ENCODE data around the gene SIGLEC5. TPM values are rescaled to one million over a fixed set of nuclear protein-coding genes. Genes with fewer than 3 reads are reported as not detected.
"Not testable (repeated sequence)": the region's sequence is repeated elsewhere in the genome, so short reads cannot be mapped to it uniquely, and the experiment has no call there.

Gene SIGLEC5, protein sequence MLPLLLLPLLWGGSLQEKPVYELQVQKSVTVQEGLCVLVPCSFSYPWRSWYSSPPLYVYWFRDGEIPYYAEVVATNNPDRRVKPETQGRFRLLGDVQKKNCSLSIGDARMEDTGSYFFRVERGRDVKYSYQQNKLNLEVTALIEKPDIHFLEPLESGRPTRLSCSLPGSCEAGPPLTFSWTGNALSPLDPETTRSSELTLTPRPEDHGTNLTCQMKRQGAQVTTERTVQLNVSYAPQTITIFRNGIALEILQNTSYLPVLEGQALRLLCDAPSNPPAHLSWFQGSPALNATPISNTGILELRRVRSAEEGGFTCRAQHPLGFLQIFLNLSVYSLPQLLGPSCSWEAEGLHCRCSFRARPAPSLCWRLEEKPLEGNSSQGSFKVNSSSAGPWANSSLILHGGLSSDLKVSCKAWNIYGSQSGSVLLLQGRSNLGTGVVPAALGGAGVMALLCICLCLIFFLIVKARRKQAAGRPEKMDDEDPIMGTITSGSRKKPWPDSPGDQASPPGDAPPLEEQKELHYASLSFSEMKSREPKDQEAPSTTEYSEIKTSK
- 0.74 TPM in 1 of 2 replicates, not detected in the other for total RNA-seq (2014; rRNA removed; shearing (Covaris generic))

DNA sequence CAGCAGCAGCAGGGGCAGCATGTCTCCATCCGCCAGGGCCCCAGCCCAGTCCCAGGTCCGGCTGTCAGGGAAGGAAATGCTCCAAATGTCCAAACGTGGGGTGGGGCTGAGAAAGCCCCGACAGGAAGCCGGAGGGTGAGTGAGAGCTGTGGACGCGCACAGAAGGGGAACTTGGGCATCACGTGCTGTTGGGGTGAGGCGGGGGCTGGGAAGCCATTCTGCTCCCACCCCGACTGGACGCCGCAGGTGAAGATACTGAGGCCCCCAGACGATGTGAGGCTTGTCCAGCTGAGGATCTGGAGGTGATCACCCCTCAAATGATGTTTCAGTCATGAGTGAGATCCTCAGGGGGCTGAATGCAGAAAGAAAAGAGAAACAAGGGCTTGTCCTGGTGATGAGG is at the start of gene SIGLEC5:
TSS of gene SIGLEC5 (minus strand) at position 87 of the 400 bp plus-strand sequence. CDS start at position 21, 66 bp downstream.
- not testable (repeated sequence) for DNase-seq (ENCODE audit: low read depth)

DNA sequence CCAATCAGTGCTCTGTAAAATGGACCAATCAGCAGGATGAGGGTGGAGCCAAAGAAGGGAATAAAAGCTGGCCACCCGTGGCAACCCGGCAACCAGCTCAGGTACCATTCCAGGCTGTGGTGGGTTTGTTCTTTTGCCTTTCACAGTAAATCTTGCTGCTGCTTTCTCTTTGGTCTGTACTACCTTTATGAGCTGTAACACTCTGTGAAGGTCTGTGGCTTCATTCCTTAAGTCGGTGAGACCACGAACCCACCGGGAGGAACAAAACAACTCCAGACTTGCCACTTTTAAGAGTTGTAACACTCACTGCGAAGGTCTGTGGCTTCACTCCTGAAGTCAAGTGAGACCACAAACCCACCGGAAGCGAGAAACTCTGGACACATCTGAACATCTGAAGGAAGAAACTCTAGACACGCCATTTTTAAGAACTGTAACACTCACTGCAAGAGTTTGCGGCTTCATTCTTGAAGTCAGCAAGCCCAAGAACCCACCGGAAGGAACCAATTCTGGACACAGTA is 46.4 kb upstream of the SIGLEC5 start:
- no peak for DNase-seq (ENCODE audit: low read depth)

DNA sequence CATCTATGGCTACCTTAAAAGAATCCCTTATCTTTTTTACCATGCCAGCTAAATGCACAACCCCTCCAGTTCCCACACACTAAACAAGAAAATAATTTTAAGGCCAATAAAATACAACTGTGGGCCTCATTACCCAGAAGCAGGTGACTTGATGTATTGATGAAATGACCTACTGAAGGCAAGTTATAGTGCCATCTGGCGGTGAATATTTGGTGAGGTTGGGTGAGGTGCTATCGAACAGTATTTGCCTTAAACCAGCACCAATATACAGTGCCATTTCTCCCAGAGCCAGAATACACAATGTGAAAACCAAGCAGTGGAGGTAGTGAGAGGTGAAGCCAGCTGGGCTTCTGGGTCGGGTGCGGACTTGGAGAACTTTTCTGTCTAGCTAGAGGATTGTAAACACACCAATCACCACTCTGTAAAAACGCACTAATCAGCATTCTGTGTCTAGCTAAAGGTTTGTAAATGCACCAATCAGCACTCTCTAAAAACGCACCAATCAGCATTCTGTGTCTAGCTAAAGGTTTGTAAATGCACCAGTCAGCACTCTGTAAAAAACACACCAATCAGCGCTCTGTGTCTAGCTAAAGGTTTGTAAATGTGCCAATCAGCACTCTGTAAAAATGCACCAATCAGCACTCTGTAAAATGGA is 45.8 kb upstream of the SIGLEC5 start:
- peak; percentile 25 for DNase-seq (ENCODE audit: low read depth)

DNA sequence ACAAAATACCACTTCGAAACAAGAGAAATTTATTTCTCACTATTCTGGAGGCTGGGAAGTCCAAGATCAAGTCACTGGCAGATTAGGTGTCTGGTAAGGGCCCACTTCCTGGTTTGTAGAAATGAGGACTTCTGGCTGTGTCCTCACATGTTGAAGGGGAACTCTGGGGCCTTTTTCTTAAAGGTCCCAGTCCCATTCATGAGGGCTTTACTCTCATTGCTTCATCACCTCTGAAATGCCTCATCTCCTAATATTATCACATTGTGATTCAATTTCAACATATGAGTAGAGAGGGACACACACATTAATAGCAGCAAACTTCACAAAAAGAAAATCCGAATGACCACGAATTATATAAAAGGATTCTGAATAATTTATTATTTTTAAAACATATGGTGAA is 38.0 kb upstream of the SIGLEC5 start:
- no peak for DNase-seq (ENCODE audit: low read depth)

DNA sequence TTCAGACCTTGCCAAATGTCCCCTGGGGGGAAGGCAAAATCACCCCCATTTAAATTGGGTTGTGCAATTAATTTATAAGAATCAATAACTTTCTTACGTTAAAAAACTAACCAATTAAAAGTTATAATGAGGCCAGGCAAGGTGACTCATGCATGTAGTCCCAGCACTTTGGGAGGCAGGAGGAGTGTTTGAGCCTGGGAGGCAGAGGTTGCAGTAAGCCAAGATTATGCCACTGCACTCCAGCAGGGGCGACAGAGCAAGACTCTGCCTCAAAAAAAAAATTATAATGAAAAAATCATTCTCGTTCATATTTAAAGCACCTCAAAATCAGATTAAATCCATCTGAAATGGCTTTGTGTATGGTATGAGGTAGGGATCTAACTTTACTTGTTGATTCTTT is 34.8 kb upstream of the SIGLEC5 start:
- DNase-seq (ENCODE audit: low read depth), result peak; percentile 58

DNA sequence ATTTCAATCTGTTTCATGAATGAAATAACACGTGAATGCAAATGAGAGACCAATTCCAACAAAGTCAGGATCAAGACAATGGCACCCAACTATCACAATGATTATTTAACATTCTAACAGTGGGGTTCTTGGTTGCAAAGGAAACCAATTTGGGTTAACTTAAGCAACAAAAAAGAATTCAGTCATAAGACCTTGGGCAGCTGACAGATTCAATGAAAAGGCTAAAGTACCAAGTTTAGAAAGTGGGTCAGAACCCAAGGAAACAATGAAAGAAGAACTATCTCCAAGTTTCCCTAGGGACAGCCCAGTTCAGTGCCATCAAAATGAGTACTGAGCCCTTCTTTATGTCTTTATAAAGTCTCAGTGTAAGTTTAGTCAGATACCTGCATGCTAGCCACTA is 33.9 kb upstream of the SIGLEC5 start:
- no peak for DNase-seq (ENCODE audit: low read depth)

DNA sequence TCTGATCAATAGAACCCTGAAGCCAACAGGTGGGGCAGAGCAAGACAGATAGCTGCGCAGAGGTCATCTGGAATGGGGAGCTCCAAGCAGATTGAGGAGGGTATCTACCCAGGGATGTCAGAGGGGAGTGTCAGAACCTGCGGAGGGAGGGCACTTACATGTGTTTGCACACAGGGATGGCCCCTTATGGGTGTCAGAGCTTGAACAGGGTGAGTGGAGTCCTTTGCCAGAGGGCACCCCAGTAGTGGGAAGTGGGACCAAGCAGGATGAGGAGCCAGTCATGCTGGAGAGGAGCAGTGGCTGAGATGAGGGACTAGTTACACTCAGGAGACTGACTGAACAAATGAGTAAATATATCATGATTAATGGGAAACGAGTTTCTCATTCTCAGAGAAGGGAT is 33.4 kb upstream of the SIGLEC5 start:
- no peak for DNase-seq (ENCODE audit: low read depth)

DNA sequence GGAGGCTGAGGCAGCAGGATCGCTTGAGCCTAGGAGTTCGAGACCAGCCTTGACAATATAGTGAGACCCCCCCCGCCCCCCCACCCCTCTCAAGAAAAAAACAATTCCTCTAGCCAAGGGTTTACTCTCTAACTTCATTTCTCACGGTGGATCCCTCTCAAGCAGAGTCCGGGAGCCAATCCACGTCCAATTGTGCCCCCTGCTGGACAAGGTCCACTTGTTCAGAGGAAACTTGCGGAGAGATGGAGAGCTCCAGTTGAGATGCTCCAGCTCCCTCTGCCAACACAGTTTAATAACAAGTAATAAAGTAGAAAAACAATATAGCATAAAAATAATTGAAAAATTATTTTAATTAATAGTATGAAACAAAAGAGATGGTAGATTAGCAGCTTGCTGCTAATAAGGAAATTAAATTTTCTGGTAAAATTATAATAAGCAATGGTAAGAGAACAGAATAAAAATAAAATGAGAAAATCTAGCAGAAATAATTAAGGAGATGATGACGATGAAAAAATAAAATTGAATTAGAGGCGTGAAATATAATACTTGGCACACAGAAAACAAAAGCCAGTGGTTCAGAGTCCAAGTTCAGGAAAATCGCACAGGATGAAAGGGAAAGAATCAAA is 30.9 kb upstream of the SIGLEC5 start:
- peak; percentile 80 for DNase-seq (ENCODE audit: low read depth)

DNA sequence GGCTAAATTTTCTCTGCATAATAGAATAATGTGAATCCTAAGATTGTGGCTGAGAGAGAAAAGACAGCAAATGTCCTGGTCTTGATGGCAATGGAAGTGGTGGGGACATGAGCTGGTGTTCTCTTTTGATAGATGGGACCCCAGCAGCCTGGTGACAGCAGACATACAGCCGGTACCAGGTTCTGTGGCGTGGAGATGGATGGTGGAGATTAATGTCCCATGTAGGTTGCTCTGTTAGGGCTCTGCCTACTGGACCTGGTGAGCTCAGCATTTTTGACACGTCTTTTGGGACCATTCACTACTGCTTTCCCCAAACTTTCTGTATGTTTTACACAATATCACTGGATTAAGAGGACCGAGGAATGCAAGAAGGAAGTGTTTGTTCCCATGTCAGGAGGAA is 24.6 kb upstream of the SIGLEC5 start:
- DNase-seq (ENCODE audit: low read depth), result peak; percentile 19

DNA sequence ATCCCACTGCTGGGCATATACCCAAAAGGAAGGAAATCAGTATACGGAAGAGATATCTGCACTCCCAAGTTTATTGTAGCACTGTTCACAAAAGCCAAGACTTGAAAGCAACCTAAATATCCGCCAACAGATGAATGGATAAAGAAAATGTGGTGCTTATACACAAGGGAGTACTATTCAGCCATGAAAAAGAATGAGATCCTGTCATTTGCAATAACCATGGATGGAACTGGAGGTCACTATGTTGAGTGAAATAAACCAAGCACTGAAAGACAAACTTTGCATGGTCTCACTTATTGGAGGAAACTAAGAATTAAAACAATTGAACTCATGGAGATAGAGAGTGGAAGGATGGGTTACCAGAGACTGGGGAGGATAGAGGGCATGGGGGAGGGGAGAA is 23.0 kb upstream of the SIGLEC5 start:
- DNase-seq (ENCODE audit: low read depth), result no peak

DNA sequence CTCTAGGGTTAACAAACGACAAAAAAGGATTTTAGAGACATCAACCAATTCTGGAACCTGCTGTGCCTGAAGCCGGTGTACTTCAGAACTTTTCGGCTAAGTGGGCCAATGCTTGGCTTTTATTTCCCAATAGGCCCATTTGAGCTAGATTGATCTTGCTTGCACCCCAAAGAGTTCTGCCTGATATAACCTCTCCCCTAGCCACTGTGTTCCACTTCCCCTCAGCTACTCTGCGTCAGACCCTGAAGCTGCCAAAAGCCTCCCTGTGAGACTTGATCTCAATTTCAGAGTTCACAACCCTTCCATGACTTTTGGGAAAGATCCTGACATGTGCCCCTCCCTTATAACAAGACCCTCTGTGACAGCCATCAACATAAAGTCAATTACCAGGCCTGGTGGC is 22.1 kb upstream of the SIGLEC5 start:
- no peak for DNase-seq (ENCODE audit: low read depth)

DNA sequence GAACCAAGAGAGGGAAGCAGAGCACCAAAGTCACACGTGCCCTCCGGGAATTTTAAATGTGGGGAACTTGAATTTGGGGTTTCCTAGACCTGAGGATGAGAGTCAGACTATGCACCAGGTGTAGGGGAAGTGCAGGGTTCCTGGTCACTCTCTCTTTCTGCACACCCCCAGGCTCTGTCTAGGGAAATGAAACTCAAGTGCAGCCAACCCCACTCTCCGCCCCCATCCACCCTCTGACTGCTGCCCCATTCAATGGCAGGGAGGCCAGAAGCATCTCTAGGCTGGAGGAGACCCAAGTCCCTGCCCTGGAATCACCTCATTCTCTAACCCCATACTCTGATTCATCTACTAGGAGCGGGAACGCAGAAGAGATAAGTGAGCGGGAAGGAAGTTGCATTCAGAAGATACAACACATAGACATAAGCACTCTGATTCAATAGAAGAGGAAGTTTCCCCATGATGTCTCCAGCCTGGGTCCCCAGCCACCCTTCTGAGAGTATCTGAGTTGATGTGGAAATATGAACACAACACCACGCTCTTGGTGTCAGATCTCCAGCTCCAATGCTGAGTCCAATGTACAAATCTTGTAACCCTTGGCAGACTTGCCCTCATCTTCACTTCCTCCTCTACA is 21.1 kb upstream of the SIGLEC5 start:
- DNase-seq (ENCODE audit: low read depth), result no peak

DNA sequence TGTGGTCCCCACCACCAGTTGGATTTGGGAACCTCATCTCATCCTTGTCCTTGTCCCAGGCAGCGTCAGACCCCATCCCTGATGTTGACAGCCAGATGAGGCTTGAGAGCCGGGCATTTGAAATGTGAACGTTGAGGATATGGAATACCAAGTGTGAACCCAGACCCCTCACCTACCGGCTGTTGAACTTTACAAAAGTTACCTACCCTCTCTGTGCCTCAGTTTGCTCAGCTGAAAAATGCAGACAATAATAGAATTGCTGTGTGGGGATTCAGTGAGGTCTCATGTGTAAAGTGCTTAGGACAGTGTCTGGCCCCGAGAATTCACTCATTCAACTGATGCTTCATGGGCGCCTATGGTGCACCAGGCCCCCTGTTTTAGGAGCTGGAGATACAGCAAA is 17.1 kb upstream of the SIGLEC5 start:
- no peak for DNase-seq (ENCODE audit: low read depth)

DNA sequence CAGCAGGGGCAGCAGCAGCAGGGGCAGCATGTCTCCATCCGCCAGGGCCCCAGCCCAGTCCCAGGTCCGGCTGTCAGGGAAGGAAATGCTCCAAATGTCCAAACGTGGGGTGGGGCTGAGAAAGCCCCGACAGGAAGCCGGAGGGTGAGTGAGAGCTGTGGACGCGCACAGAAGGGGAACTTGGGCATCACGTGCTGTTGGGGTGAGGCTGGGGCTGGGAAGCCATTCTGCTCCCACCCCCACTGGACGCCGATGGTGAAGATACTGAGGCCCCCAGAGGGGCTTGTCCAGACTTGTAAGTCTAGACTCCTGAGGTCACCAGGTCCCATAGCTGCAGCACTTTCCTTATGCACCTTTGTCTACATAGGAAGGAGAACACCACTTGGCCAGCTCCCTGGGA is 16.5 kb upstream of the SIGLEC5 start, which contains the start of gene SIGLEC14:
TSS of gene SIGLEC14 (minus strand) at position 96 of the 400 bp plus-strand sequence. CDS start at position 30, 66 bp downstream.
- not testable (repeated sequence) for DNase-seq (ENCODE audit: low read depth)

DNA sequence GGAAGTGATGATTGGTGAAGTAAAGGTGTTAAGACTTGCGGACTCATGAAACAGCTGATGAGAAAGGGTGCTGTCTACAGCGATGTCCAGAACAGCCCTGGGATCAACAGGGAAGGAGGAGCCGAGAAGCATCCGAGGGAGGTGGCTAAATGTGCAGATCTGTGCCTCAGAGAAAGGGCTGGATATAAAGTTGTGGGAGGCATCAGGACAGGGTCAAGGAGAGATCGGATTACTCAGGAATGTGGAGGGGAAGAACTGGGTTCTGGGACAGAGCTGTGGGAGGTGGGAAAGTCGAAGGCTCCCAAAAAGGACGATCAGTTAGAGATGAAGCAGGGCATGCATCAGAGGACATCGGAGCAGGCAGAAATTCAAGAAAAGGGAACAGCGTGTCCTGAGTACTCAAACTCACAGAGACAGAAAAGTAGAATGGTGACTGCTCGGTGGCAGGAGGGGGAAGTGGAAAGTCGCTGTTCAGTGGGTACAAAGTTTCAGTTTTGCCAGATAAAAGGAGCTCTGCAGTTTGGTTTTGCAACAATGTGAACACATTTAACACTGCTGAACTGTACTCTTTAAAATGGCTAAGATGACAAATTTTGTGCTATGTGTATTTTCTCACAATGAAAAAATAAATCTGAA is 14.6 kb upstream of the SIGLEC5 start:
- DNase-seq (ENCODE audit: low read depth), result no peak

DNA sequence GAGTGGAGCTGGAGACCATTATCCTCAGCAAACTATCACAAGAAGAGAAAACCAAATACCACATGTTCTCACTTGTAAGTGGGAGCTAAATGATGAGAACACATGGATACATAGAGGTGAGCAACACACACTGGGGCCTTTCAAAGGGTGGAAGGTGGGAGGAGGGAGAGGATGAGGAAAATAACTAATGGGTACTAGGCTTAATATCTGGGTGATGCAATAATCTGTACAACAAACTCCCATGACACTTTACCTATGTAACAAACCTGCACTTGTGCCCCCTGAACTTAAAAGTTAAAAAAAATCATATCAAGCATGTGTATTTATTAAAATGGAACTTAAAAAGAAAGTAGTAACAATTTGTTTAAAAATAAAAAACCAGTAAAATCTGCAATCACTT is 11.4 kb upstream of the SIGLEC5 start:
- no peak for DNase-seq (ENCODE audit: low read depth)

DNA sequence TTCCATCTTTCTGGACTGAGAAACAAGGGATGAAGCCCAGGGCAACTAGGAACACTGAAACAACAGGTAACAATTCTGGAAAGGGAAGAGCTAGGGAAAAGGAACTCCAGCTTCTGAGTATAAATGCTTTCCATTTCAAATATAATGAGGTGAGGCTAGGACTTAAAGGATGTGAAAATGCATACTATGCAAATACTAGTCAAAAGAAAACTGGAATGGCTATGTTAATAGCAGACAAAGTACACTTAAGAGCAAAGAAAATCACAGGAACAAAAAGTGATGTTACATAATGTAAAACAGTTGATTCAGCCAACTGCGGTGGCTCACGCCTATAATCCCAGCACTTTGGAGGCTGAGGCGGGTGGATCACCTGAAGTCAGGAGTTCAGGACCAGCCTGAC is 10.2 kb upstream of the SIGLEC5 start:
- DNase-seq (ENCODE audit: low read depth), result no peak

DNA sequence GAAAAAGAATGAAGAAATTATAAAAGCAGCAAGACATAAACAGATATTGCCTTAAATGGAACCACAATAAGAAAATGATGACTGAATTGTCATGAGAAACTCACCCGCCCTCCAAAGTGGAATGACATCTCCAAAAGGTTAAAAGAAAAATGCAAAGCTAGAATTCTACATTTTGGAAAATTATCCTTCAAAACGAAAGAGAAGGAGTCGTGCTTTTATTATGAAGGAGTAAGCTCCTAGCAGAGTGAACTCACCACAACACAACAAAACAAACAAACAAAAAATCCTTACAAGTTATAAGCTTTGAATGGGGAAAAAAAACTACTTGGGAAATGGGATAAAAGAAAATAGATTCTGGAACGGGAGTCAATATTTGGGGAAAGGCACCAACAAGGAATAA is 9.7 kb upstream of the SIGLEC5 start:
- DNase-seq (ENCODE audit: low read depth), result no peak

DNA sequence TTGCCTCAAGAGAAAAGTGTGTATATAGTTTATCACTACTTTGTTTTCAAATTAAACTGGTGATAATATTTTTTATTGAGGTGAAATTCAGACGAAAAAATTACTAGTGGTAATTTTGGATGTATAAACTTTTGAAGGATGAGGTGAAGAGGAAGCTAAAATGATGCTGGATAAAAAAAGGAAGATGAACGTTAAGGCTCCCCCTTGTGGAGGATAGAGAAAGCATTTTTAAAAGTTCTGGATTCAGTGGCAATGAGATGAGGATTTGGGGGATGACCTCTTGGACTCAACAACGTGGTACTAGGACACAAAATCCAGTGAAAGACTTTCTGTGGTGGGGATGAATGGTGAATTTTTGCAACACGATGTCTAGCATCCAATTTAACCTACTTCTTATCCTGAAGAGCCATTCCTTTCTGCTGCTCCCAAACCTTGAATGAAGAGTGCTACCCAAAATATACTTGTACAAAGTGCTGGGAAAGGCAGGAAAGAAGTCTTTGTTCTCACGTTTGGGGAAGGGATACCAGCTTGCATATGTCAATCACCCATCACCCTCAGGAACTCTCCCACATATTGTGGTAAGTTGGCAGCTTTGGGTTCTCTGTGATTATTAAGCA is 7.3 kb upstream of the SIGLEC5 start:
- no peak for DNase-seq (ENCODE audit: low read depth)

DNA sequence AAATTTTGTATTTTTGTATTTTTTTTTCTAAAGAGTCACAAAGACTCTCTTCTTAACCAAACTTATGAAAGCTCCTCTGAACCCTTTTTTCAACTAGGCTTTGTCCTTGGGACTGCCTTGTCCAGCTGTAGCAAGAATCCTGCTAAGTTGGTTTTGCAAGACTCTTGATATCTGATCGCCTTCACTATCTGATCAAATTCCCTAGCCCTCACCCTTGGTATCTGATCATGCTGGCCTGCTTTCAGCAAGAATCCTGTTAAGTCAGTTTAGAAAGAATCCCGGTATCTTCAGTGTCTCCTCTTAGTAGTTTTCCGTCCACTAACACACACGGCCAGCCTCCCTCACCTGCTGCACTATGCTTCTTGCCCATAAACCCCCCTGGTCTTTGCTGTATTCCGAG is 1.9 kb upstream of the SIGLEC5 start:
- DNase-seq (ENCODE audit: low read depth), result no peak

Data from Daoy (cell line).